ENCODE data around the gene CIC.

DNA sequence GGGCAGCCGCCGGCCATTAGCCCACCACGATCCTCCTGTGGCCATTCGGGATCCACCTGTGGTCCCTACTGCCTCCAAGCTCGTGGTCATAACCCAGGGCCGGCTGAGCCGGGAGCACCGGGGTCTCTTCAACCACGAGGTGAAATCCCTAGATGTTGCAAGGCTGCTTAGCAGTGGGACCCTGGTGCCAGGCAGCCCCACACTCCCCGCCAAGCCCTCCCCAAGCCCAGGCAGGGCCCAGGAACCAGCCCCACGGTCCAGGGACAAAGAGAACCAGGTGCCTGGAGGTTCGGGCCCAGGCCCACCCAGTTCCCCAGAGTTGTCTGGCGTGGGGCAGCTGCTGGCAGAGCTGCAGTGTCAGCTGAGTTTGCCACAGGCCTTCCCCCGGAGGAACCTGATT is 40.6 kb downstream of the CIC start:
- no peak for TF ChIP-seq HOXA7 (CRISPR knock-in tag; IDR thresholded peaks at IDR 0.05)
- TF ChIP-seq KAT8 (CRISPR knock-in tag; IDR thresholded peaks at IDR 0.05) = no peak
- no peak for TF ChIP-seq HES4 (CRISPR knock-in tag; IDR thresholded peaks at IDR 0.05; ENCODE audit: borderline replicate concordance)
- TF ChIP-seq YY1 (IDR thresholded peaks at IDR 0.05; ENCODE audit: insufficient read depth, insufficient replicate concordance, low read depth, low read length) = no peak
- TF ChIP-seq, protein P1, sequence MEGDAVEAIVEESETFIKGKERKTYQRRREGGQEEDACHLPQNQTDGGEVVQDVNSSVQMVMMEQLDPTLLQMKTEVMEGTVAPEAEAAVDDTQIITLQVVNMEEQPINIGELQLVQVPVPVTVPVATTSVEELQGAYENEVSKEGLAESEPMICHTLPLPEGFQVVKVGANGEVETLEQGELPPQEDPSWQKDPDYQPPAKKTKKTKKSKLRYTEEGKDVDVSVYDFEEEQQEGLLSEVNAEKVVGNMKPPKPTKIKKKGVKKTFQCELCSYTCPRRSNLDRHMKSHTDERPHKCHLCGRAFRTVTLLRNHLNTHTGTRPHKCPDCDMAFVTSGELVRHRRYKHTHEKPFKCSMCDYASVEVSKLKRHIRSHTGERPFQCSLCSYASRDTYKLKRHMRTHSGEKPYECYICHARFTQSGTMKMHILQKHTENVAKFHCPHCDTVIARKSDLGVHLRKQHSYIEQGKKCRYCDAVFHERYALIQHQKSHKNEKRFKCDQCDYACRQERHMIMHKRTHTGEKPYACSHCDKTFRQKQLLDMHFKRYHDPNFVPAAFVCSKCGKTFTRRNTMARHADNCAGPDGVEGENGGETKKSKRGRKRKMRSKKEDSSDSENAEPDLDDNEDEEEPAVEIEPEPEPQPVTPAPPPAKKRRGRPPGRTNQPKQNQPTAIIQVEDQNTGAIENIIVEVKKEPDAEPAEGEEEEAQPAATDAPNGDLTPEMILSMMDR (CRISPR knock-in tag; IDR thresholded peaks at IDR 0.05) = no peak
- no peak for TF ChIP-seq HNRNPH1 (optimal IDR thresholded peaks at IDR 0.05; ENCODE audit: low read depth, low read length)
- TF ChIP-seq, protein P2, sequence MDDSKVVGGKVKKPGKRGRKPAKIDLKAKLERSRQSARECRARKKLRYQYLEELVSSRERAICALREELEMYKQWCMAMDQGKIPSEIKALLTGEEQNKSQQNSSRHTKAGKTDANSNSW (CRISPR knock-in tag; IDR thresholded peaks at IDR 0.05; ENCODE audit: borderline replicate concordance) = no peak
- TF ChIP-seq SUZ12 (IDR thresholded peaks at IDR 0.05; ENCODE audit: low read depth, low read length) = no peak
- no peak for TF ChIP-seq ZNF780A (CRISPR knock-in tag; IDR thresholded peaks at IDR 0.05)
- no peak for TF ChIP-seq POGZ (CRISPR knock-in tag; IDR thresholded peaks at IDR 0.05)
- TF ChIP-seq ZNF232 (CRISPR knock-in tag; IDR thresholded peaks at IDR 0.05; ENCODE audit: borderline replicate concordance) = no peak
- TF ChIP-seq, protein P3, sequence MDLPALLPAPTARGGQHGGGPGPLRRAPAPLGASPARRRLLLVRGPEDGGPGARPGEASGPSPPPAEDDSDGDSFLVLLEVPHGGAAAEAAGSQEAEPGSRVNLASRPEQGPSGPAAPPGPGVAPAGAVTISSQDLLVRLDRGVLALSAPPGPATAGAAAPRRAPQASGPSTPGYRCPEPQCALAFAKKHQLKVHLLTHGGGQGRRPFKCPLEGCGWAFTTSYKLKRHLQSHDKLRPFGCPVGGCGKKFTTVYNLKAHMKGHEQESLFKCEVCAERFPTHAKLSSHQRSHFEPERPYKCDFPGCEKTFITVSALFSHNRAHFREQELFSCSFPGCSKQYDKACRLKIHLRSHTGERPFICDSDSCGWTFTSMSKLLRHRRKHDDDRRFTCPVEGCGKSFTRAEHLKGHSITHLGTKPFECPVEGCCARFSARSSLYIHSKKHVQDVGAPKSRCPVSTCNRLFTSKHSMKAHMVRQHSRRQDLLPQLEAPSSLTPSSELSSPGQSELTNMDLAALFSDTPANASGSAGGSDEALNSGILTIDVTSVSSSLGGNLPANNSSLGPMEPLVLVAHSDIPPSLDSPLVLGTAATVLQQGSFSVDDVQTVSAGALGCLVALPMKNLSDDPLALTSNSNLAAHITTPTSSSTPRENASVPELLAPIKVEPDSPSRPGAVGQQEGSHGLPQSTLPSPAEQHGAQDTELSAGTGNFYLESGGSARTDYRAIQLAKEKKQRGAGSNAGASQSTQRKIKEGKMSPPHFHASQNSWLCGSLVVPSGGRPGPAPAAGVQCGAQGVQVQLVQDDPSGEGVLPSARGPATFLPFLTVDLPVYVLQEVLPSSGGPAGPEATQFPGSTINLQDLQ (CRISPR knock-in tag; IDR thresholded peaks at IDR 0.05) = no peak
- TF ChIP-seq HDAC6 (IDR thresholded peaks at IDR 0.05; ENCODE audit: low read depth, low read length) = no peak
